GM18508 (cell line): ENCODE results near the gene DLG5.

ENCODE experiments used
- ATAC-seq: cut with Tn5 transposase; IDR thresholded peaks from one replicate; pipeline ENCODE4 v1.9.1; 2021; ENCODE audit warnings: moderate number of reproducible peaks; ENCODE audit not compliant: insufficient read depth, unreplicated experiment

The DLG5 gene

DNA sequence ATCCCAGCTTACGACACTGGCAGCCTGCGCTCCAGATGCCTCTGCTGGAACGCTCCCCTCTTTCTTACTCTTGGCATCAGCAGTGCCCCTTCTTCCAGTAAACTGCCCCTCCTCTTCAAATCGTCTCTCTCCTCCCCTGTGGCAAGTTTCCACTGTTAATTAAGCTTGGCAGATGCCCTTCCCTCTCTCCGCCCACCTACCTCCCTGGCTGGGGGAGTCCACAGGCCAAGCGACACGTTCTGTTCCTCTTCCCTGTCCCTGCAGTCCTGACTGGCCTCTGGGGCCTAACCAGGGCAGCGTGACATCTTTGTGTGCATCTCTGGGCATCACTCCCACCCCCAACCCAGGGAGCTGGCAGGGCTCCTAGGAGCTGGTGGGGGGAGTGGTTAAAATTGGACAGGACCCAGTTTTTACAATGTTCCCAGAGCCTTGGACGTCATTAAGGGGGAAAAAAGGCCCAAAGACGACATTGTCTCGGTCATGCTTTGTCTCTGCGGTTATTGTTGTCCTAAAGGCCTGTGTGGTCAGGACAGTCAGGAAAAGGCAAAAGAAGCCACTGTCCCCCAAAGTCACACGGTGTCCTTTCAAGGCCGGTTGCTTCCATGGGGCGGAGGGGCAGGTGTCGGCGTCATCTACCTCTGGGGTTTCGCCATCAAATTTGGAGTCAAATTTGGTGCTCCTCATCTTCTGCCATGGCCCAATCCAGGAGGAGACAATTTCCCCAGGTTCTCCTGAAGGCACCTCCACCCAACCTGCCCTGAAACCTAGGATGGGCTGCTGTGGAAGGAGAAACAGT is 54.2 kb downstream of the DLG5 start:
- ATAC-seq: no peak

DNA sequence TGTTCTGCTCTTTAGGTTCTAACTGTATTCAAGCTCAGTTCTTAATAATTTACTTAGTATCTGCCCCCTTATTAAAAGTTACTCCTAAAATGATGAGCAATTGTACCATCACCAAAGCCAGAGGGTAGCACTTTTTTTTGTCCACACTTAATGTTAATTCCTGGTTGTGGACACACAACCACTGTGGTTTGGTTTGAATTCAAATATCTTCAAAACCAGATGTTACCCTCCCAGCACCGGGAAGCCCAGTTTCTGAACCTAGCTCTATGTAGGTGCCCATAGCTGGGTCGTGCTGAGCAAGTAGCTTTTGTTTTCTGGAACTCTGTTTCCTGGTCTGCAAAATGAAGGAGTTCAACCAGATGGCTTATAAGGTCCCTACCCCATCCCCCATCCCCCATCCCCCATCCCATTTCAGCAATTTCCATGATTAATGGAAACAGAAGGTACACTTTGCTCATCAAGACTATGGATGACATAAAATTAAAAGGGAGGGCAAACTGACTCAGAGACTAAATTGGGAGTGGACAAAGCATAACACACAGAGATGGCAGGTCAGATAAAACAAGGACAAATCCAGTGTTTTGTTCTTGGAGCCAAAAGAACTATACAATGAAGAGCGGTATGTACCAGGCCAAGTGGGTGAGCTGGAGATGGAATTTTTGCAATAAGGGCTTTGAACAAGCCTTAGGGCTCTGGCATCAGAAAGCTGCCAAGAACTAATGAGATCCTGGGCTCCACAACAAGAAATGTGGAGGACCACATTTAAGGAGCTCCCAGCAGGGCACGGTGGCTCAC is 56.7 kb downstream of the DLG5 start:
- ATAC-seq: no peak

- ATAC-seq: no peak
Observed at GRCh38 chr10:77868523-77868922, 58.0 kb downstream of the DLG5 start.

- ATAC-seq: no peak
Observed at GRCh38 chr10:77867124-77867719, 59.3 kb downstream of the DLG5 start.

DNA sequence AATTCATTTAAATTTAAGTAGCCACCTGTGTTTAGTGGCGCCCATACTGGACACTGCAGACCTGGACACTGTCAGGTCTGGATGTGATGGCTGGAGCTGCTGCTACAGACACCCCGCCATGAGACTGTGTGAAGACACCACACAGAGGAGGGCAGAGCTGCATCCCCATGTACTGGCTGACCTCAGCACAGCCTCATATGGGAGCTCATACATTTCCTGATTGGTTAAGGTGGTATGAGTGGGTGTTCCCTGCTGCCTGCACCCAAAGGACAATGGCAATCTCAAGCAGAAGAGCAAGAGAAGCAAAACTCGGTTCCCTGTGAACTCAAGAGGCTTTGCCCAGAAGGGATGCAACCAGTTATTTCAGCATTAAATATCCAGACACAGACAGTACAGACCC is 60.0 kb downstream of the DLG5 start:
- ATAC-seq: no peak

DNA sequence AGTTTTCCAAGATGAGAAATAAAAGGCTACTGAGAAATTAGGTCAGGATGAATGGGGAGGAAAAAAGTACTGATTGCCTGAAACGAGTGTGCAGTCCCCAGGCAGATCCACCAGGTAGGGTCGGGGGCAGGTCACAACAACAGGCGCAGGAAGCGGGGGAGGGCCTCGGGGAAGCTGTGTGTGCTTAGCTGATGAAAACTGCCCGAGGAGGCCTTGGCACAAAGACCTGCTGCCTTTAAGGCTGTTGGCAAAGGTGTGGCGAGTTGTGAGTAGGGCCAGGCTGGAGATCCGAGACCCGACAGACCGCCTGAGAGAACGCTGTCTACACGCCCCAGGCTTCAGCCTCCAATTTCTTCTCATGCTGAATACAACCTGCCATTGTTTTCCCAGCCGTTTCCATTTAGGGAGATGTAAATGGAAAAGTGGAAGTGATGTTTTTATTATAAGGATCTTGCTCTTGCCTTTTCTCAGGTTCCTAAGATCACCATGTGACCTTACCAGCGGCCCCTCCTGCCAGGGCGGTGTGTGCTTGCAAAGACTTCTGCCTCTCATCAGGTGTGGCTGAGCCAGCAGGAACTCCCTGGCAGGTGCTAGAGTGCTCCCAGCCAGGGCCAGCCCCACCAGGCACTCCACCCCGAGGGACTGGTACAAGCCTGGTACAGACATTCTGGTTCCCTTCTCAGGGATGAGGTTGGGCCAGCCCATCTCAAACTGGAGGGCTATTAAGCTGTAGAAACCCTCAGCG is 60.8 kb downstream of the DLG5 start:
- no peak for ATAC-seq

GRCh38 chr10:77864151-77864851 is 62.3 kb downstream of the DLG5 start:
- ATAC-seq: no peak

- no peak for ATAC-seq
Observed at GRCh38 chr10:77863446-77863845, 63.1 kb downstream of the DLG5 start.

DNA sequence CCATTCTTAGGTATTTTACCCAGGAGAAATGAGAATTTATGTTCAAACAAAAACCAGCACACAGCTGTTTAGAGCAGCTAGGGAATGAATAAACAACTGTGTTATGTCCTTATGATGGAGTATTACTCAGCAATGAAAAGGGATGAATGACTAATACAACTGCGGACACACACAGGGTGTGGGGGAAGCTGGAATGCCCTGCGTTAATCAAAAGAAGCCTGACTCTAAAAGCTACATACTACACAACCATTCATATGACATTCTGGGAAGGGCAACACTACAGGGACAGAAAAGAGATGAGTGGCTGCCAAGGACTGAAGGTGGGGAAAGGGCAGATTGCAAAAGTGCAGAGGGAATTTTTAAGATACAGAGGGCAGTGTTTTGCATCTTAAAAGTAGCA is 64.0 kb downstream of the DLG5 start:
- no peak for ATAC-seq

DNA sequence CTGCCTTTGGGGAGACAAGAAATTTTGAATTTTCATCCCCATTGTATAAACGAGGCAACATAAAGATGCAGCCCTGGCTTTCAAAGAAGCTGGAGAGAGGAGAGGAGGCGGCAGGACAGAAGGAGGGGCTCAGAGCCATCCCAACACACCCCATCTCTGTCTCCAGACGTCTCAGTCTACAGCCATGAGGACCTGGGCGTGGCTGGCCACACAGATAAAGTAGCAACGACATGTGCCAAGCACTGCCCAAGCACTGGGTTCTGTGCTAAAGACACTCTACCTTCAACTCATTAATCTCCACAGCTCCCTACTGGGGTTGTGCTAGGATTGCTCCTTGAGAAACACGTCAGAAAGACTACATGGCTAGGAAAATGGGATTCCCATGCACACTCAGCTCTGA is 65.2 kb downstream of the DLG5 start:
- no peak for ATAC-seq

DNA sequence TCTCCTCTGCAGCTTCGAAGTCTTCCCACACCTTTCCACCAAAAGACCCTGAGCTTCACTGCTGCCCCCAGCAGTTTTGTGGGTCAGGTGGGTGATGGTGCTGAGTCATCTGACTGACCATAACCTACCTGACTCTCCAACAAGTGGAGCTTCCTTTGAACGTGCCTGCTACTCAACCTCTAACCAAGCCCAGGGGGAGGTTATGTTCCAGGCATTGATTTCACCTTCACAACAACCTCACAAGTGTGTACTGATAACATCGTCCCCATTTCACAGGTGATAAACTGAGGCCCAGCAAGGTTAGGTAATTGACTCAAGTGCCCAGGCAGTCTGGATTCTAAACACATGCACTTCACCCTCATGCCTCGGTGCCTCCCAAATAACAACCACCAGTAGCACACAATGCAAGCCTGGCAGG is 66.7 kb downstream of the DLG5 start:
- ATAC-seq: no peak

DNA sequence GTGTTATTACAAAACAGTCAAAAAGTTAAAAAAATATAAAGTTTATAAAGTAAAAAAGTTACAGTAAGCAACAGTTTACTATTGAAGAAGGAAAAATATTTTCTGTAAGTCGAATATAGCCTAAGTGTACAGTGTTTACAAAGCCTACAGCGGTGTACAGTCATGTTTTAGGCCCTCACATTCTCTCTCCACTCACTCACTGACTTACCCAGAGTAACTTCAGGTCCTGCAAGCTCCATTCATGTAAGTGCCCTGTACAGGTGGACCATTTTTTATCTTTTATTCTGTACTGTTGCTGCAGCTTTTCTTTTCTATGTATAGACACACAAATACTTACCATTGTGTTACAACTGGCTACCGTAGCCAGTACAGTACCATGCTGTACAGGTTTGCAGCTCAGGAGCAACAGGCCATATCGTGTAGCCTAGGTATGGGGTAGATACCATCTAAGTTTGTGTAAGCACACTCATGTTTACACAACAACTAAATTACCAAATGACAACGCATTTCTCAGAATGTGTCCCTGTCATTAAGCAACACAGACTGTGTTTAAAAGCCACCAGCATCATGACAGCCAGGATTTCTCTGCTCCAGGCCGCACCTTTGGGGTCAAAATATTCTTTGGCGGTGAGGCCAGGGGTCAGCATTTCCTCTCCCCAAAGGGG is 67.2 kb downstream of the DLG5 start:
- ATAC-seq: no peak

GRCh38 chr10:77857272-77857671 is 69.3 kb downstream of the DLG5 start:
- ATAC-seq: no peak

- ATAC-seq: no peak
Observed at GRCh38 chr10:77856566-77856965, 70.0 kb downstream of the DLG5 start.

GRCh38 chr10:77855404-77856155 is 71.0 kb downstream of the DLG5 start:
- ATAC-seq: no peak

DNA sequence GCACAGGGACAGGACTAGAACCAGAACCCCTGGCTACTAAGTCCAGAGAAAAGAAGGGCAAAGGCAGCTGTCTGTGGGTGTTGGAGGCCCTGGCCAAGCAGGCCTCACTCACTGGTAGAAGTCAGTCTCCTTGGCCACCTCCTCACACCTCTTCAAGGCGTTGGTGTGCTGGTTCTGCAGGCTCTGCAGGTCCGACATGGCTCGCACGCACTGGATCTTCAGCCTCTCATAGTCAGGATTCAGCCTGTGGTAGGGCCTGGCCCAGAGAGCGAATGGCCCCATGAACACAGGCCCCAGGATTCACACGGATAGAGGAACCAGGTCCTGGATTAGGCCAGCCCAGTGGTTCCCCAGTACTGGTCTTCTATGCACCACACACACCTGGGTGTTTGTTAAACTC is 72.4 kb downstream of the DLG5 start:
- no peak for ATAC-seq

- ATAC-seq: no peak
Observed at GRCh38 chr10:77853256-77853655, 73.3 kb downstream of the DLG5 start.

GRCh38 chr10:77850620-77851231 is 75.8 kb downstream of the DLG5 start:
- no peak for ATAC-seq
